NCI-H524 treated with DMSO at 0.1 percent for 48 hours (cell line): ENCODE results near the gene GMIP.
"Not testable (repeated sequence)": the region's sequence is repeated elsewhere in the genome, so short reads cannot be mapped to it uniquely, and the experiment has no call there.

Experiments
- DNase-seq: peaks from one replicate; lab custom pipeline; 2025; lab: John Stamatoyannopoulos, UW

GMIP gene

GRCh38 chr19:19643158-19644053, at the start of gene GMIP:
GMIP (minus strand) TSS chr19:19643657; CDS start chr19:19643529, 128 bp downstream.
- DNase-seq: no peak

- DNase-seq: no peak
Observed at GRCh38 chr19:19691683-19692082, 48.2 kb upstream of the GMIP start.

- not testable (repeated sequence) for DNase-seq
Observed at GRCh38 chr19:19689023-19689422, 45.6 kb upstream of the GMIP start.

GRCh38 chr19:19687090-19687489, 43.6 kb upstream of the GMIP start:
- DNase-seq: no peak

GRCh38 chr19:19686580-19686979, 43.1 kb upstream of the GMIP start:
- no peak for DNase-seq

GRCh38 chr19:19686119-19686518, 42.7 kb upstream of the GMIP start:
- DNase-seq: not testable (repeated sequence)

- no peak for DNase-seq
Observed at GRCh38 chr19:19679176-19680073, 36.0 kb upstream of the GMIP start.

GRCh38 chr19:19677579-19677978, 34.1 kb upstream of the GMIP start:
- no peak for DNase-seq

GRCh38 chr19:19674315-19674714, 30.9 kb upstream of the GMIP start:
- no peak for DNase-seq

- DNase-seq: no peak
Observed at GRCh38 chr19:19672816-19673215, 29.4 kb upstream of the GMIP start.

GRCh38 chr19:19670070-19670551, 26.7 kb upstream of the GMIP start:
- no peak for DNase-seq

- DNase-seq: peak; percentile 84
Observed at GRCh38 chr19:19668230-19669012, 25.0 kb upstream of the GMIP start, which contains the start of gene ZNF101. ZNF101 (plus strand) TSS chr19:19668839; CDS start chr19:19668964, 125 bp downstream.

- DNase-seq: not testable (repeated sequence)
Observed at GRCh38 chr19:19665420-19665948, 22.0 kb upstream of the GMIP start.

GRCh38 chr19:19663256-19664120, 20.0 kb upstream of the GMIP start, which contains the start of gene ATP13A1:
ATP13A1 (minus strand) TSS chr19:19663676; CDS start chr19:19663666, 10 bp downstream.
- DNase-seq: peak; percentile 99

- no peak for DNase-seq
Observed at GRCh38 chr19:19662871-19663255, 19.4 kb upstream of the GMIP start.

- DNase-seq: no peak
Observed at GRCh38 chr19:19662344-19662743, 18.9 kb upstream of the GMIP start.

- no peak for DNase-seq
Observed at GRCh38 chr19:19661675-19662251, 18.3 kb upstream of the GMIP start.

GRCh38 chr19:19661141-19661674, 17.8 kb upstream of the GMIP start:
- no peak for DNase-seq

GRCh38 chr19:19659646-19660245, 16.3 kb upstream of the GMIP start:
- no peak for DNase-seq
